CD4-positive, alpha-beta T cell treated with Interleukin-6 for 4 hours (primary cell): Measurements from ENCODE around the gene MYBPC2.
"Not testable (repeated sequence)": the region's sequence is repeated elsewhere in the genome, so short reads cannot be mapped to it uniquely, and the experiment has no call there.

Source experiments
- DNase-seq: peaks from one replicate; pipeline ENCODE4 v3.0.0-alpha.2; 2020; ENCODE audit warnings: mixed read lengths

The MYBPC2 gene

DNA sequence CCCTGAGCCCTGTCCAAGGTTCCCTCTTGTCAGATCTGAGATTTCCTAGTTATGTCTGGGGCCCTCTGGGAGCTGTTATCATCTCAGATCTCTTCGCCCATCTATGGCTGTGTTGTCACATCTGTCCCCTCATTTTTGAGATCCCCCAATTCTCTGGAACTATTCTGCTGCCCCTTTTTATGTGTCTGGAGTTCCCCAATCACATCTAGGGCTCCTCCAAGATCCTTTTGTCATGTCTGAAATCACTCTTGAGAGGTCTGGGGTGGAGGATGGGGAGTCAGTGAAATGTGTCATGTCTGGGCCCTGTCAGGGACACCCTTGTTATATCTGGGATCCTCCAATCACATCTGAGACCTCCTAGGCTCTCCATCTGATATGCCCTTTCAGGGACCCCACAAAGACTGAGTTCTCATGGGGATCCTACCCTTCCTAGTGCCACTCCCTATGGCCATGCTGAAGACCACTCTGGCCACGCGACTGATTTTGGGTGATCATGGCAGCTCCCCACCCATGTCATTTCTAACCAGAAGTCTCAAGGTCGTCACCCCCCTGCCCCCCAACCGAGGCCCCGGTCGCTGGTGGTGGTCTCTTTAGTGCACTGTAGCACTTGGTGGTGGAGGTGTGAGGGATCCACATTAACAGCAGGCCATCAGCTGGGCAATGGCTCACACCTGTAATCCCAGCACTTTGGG is 3.8 kb upstream of the MYBPC2 start:
- DNase-seq: no peak

DNA sequence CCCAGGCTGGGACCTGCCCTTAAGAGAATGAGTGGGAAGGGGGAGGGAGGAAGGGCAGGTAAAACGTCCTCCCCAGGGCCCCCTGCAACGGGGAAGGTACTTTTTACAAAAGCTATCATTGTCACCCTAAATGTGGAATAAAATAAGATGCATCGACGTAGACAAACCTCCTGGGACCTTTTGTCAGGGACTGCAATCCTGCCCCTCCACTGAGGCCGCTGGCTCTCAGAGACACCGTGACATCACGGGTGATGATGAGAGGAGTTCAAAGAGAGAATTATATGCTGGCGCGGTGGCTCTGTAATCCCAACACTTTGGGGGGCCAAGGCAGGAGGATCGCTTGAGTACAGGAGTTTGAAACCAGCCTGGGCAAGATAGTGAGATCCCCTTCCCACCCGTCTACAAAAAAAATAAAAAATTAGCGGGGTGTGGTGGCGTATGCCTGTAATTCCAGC is 1.8 kb upstream of the MYBPC2 start:
- no peak for DNase-seq

DNA sequence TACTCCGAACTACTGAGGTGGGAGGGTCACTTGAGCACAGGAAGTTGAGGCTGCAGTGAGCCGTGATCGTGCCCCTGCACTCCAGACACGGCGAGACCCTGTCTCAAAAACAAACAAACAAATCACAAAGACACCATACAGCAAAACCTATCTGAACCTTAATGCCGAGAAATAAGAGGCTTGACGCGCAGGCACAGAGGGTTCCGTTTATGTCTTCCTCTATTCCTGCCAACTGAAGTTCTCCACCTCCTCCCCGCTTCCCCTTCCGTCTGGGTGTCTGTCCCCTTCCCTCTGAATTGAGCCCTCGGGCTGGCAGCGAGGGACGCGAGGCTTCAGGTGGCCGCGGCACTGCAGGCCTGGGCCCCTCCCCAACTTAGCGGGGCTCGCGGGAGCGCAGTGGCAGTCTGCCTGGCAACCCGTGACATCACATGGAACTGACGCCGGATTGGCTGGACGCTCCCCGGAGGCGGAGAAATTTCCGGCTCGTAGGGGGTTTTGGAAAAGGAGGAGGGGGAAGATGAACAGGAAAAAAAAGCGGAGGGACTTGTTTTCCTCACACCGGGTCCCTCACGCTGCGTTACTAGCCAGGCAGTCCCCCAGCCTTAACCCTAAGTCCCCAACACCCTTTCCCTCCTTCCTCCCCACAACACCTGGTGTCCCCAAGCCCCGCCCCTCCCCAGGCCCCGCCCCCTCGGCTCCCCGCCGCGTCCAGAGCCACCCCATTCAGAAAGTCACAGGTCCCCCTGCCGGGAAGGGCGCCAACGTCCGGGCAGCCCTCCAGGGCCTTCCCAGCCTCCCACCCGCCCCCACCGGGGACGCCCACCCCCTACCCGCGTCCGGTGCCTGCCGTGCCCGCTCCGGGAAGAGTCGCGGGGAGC is 1.1 kb upstream of the MYBPC2 start:
- peak; percentile 87 for DNase-seq

DNA sequence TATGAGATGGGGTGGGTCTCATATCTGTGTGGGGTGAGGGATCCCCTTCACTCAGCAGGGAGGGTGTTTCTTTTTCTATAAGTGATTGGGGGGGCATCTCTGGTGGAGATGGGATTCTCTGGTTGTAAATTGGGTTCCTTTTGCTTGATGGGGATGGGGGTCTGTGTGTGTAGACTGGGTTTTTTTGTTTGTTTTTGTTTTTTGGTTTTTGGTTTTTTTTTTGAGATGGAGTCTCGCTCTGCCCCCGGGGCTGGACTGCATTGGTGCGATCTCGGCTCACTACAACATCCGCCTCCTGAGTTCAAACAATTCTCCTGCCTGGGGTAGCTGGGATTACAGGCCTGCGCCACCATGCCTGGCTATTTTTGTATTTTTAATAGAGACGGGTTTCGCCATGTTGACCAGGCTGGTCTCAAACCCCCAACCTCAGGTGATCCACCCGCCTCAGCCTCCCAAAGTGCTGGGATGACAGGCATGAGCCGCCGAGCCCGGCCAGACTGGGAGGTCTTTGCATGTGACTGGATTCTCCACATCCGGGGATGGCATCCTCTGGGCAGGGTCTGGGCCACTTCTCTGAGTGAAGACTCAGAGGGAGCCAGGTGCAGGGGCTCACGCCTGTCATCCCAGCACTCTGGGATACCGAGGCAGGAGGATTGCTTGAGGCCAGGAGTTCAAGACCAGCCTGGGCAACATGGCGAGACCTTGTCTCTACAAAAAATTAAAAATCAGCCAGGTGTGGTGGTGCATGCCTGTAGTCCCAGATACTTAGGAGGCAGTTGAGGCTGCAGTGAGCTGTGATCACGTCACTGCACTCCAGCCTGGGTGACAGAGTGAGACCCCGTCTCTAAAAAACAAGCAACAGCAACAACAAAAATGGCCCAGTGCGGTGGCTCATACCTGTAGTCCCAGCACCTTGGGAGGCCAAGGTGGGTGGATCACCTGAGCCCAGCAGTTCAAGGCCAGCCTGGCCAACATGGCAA is 799 bp downstream of the MYBPC2 start:
- DNase-seq: no peak

DNA sequence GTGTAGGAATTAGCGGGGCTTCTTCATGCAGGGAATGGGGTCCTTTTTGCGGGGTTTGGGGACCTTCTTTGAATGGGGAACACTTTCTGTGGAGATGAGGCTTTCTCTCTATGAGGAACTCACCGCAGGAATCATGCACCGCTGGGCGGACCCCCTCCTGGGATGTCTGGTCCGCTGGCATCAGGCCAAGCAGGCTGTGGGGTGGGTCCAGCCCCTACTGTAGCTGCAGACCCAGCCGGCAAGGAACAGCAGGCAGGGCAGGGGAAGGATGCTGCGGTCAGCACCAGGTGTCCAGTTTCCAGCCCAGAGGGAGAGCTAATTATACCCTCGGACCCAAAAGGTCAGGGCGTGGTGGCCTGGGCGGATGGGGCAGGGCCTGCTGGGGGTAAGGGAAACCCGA is 1.8 kb downstream of the MYBPC2 start:
- DNase-seq: no peak

DNA sequence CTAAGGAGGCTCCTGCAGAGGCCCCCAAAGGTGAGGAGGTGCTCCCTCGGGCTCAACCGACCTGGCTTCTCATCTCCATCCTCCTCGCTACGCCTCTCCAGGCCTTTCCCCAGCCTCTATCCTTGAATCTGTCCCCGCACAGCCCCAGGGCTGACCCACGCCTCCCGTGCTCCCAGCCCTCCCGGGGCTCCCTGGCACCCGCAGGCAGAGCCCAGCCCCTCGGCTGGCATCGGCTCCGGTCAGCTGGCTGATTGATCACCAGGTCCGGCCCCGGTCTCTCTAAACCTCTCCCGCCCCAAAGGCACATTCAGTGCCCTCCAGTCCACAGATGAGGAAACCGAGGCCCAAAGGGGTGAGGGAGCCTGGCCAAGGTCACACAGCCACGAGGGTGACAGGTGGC is 2.5 kb downstream of the MYBPC2 start:
- DNase-seq: no peak

DNA sequence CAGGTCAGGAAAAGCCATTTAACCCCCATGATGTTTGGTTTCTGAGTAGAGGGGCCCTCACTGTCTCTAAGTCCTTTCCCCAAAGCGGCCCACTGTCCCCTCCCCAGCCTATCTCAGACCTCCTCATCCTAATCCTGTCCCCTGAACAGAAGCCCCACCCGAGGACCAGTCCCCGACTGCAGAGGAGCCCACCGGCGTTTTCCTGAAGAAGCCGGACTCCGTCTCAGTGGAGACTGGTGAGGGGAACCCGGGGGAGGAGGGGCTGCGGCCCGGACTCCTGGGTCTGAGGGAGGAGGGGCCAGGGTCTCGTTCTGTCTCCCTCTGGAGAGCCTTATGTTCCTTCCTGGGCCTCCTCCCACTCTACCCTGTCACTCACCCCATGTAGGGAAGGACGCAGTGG is 2.9 kb downstream of the MYBPC2 start:
- DNase-seq: no peak

DNA sequence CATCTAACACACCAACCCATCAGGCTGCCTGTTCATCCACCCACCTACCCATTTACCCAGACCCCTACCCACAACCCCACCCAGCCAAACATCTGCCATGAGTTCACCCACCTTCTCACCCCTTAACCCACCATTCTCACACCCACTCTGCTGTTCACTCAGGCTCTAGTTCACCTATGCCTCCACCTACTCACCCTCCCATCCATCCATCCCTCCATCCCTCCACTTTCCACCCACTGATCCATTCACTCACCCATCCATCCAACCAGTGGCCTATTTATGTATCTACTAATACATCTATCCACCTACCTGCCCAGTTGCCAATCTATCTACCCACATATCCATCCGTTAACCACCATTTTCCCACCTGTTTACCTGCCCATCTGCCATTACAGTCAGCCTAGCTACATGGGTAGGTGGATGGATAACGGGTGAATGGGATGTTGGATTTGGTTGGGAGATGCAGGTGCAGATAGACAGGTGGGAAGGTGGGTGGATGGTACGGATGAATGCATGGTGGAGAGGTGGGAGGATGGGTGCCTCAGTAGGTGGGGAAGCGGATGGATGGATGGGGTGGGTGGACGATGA is 5.3 kb downstream of the MYBPC2 start:
- DNase-seq: no peak

DNA sequence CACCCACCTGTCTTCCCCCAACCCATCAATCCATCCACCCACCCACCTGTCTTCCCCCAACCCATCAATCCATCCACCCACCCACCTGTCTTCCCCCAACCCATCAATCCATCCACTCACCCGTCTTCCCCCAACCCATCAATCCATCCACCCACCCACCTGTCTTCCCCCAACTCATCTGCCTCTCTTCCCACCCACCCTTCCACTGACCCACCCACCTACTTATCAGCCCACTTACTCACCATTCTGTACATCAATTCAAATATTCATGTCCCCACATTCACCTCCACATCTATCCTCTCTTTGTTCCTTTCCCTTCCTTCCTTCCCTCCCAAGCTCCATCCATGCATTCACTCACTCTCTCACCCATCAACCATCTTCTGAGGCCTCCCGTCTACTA is 6.4 kb downstream of the MYBPC2 start:
- DNase-seq: not testable (repeated sequence)

DNA sequence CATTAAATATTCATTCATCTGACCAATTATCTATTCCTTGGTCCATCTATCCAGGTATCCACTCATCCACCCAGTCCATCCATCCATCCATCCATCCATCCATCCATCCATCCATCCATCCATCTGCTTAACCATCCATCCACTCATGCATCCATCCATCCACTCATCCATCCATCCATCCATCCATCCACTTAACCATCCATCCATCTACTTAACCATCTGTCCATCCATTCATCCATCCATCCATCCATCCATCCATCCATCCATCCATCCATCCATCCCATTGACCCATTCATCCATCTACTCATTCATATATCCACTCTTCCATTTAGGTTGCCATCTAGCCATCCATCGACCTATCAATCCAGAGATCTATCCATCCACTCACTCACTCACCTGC is 11.4 kb downstream of the MYBPC2 start:
- no peak for DNase-seq

DNA sequence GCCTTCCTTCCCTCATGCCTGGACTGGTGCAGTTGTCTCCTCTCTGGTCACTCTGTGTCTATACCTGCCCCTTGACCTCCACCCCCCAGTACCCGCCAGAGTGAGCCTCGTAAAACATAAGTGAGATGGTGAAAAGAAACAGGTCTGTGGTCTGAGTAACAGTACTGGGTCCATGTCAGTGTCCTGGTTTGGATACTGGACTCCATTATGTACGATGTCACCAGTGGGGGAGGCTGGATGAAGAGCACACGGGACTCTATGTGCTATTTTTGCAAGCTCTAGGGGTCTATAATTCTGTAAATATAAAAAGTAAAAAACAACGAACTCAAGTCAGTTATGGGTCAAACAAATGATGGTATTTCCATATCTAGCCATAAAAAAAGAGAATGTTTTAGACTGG is 14.4 kb downstream of the MYBPC2 start:
- no peak for DNase-seq

DNA sequence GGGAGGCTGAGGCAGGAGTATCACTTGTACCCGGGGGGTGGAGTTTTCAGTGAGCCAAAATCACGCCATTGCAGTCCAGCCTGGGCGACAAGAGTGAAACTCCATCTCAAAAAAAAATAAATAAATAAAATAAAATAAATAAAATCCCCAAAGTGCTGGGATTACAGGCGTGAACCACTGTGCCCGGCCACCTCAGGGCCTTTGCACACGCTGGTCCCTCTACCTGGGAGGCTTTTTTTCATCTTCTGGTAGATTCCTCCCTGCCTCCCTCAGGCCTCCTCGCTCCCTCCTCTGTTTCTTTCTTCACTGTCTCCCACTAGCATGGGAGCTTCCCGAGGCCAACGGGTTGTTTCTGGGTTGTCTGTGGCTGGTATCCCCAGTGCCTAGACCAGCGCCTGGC is 15.1 kb downstream of the MYBPC2 start:
- no peak for DNase-seq

DNA sequence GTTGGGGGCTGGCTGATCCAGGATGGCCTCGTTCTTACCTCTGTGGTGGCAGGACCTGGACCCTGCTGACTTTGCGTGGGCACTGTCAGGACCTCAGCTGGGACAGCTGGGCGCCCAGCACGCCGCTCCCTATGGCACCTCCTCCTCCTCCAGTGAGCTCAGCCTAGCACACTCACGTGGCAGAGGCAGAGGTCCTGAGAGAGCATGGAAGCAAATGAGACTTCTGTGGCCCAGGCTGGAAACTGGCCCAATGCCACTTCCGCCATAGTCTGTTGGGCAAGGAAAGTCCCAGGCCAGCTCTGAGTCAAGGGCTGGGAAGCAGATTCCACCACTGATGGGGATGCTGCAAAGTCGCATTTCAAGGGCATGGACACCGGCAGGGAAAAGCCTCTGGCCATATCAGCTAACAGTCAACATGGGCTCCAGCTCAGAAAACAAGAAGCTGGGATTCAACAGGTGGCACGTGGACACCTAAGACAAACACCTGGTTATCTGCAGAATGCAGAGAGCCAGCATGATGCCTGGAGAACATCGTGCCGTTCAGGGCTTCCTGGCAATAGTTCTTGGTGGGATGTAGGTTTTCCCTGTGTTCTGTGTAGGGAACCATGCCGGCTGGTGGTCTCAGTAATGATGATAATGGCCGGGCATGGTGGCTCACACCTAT is 16.7 kb downstream of the MYBPC2 start:
- DNase-seq: no peak

DNA sequence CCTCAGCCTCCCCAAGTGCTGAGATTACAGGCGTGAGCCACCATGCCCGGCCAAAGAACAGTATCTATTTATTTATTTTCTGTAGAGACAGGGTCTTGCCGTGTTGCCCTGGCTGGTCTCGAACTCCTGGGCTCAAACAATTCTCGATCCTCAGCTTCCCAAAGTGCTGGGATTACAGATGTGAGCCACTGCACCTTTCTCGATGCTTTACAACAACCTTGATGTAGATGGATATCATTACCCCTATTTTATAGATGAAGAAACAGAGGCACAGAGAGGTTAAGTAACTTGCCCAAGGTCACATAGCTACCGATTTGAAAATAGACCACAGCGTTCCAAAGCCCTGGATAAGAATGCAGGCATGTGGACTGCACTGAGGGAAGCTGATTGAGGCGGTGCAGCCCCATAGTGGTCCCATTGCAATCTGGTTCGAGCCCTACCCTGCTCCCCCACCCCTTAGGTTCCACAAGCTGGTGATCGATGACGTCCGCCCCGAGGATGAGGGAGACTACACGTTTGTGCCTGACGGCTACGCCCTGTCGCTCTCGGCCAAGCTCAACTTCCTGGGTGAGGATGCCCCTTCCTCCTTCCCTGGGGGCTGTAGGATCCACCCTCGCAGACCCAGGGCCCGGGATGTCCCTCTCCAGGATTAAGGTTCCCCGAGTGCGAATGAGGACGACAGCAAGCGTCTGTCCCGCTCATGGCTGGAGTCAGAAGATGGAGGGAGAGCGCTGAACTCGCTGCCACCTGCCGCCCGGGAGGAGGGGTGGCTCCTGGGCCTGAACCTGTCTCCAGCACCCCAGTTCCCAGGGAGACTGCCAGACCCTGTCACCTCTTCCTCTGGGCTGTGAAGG is 17.9 kb downstream of the MYBPC2 start:
- no peak for DNase-seq

DNA sequence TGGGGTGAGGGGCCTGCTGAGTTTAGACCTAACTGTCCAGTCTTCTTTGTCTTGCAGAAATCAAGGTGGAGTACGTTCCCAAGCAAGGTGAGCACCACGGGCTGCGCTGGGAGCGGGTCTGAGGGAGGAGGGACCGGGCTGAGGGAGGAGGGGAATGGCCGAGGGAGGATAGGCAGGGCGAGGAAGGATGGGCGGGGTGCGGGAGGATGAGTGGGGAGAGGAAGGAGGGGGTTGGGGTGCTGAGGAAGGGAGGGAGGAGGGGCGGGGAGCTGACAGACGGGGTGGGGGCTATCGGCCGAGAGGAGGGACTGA is 18.5 kb downstream of the MYBPC2 start:
- DNase-seq: no peak

DNA sequence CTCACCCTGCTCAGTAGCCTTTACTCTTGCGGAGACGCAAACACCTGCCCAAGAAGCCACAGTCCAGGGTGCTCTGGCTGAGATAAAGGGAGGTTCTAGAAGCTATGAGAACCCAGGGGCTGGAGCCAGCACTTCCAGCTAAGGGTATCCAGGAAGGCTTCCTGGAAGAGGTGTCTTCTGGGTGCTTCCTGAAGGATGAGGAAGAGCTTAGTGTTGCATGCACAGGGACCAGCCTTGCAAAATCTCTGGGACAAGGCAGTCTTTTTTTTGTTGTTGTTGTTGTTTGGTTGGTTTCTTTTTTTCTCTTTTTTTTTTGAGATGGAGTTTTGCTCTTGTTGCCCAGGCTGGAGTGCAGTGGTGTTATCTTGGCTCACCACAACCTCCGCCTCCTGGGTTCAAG is 20.6 kb downstream of the MYBPC2 start:
- no peak for DNase-seq

DNA sequence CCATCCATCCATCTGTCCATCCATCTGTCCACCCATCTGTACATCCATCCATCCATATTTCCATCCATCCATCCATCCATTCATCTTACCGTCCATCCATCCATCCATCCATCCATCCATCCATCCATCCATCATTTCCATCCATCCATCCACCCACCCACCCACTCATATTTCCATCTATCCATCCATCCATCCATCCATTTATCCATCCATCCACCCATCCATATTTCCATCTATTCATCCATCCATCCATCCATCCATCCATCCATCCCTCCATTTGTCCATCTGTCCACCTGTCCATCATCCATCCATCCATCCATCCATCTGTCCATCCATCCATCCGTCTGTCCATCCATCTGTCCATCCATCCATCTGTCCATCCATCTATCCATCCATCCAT is 23.3 kb downstream of the MYBPC2 start:
- no peak for DNase-seq

DNA sequence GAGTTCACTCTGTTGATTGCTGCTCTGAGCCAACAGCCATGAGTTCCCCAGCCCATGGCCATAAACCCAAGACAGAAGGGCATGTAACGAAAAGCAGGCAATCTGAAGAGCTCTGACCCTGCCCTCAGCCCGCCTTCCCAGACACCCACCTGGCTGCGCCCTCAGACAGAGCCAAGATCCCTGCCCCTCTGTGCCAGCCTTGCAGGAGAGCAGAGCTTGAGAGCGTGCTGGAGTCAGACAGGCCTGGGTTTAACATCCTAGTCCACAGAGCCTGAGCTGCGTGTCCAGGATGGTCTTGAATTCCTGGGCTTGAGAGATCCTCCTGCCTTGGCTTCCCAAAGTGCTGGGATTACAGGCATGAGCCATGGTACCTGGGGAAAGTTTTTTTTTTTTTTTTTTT is 24.6 kb downstream of the MYBPC2 start:
- DNase-seq: no peak

DNA sequence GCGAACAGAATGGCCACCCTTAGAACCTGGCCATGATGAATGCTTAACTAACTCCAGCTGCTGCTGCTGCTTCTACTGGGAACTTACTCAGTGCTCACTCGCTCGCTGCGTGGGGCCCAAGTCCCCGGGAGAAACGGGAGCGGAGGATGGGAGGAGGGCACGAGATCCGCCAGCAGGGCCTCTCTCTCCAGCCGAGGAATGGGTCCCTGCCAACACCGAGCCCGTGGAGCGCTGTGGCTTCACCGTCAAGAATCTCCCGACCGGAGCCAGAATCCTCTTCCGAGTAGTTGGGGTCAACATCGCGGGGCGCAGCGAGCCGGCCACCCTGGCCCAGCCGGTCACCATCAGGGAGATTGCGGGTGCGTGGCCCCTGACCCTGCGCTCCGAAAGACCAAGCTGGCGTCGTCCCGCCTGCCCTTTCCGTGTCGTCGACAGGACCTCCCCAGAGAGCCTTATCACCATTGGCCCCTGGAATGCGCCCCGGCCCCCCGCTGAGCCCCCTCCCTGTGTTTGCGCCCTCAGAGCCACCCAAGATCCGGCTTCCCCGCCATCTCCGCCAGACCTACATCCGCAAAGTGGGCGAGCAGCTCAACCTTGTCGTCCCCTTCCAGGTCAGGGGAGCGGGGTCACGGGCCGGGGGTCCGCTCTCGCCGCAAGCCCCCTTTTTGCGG is 25.8 kb downstream of the MYBPC2 start:
- no peak for DNase-seq

DNA sequence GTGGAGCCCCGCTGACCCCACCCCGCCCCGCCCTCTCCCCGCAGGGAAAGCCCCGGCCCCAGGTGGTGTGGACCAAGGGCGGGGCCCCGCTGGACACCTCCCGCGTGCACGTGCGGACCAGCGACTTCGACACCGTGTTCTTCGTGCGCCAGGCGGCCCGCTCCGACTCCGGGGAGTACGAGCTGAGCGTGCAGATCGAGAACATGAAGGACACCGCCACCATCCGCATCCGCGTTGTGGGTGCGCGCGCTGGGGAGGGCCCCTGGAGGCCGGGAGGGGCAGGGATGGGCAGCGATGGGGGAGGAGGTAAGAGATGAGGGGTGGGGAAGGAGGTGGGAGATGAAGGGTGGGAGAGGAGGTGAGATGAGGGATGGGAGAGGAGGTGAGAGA is 26.4 kb downstream of the MYBPC2 start:
- no peak for DNase-seq

DNA sequence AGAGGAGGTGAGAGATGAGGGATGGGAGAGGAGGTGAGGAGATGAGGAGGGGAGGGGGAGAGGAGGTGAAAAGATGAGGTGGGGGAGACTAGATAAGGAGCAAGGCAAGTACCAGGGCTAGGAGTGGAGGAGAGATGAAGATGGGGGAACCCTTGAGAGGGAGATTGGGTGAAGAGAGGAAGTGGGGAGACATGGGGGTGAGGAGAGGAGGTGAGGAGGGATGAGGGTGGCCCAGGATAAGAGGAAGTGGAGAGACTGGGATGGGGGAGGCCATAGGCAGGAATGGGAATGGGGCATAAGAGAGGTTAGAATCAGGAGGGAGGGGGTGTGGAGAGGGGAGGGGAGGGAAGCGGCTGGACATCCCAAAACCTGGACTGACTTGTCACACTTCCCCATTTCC is 26.9 kb downstream of the MYBPC2 start:
- DNase-seq: no peak
